HG03558 (cell line): ENCODE measurements around the gene ASB18.

Experiments used
- ATAC-seq: cut with Tn5 transposase; IDR thresholded peaks from one replicate; pipeline ENCODE4 v1.9.1; 2021; ENCODE audit warnings: moderate number of reproducible peaks; ENCODE audit not compliant: unreplicated experiment; ENCODE audit errors: extremely low read depth

ASB18 gene

DNA sequence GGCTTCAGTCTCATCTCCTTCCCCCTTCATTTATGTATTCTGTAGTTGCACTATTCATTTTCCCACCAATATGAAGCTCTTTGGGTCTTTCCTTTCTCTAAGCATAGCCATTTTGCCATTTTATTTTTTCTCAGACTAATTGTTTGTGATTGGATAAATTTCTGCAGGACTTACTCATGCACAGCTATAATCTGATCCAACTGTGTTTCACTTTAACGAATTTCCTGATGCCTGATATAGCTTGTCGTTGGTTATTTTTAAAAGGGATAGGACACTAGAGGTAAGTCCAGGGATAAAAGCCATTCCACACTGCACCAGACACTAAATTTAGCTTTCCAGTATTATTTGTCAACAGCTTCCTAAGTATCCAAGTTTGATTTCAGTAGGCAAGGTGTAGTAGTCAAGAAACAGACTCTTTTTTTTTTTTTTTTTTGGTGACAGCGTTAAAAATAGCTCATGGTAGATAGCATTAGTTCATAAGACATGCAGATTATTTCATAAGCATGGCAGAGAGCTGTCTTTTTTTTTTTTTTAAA lies 17.4 kb downstream of the ASB18 start:
- ATAC-seq = no peak

DNA sequence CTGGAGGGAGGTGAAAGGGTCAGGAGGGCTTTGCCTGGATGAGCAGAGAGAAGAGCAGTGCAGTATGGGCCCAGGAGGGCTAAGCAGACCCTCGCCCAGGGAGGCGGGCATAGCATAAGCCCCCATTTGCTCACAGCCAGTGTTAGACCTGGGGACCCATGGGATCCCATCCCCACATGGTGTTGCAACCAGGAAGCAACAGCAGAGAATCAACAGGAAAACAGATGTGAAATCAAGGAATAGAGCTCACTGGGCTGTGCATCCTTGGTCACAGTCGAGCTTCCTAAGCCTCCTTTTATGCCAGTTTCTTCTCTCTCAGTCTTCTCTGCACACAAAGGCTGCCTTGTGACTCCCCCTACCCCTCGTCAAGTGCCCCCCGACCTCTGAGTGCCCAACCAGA lies 19.9 kb downstream of the ASB18 start:
- no peak for ATAC-seq

DNA sequence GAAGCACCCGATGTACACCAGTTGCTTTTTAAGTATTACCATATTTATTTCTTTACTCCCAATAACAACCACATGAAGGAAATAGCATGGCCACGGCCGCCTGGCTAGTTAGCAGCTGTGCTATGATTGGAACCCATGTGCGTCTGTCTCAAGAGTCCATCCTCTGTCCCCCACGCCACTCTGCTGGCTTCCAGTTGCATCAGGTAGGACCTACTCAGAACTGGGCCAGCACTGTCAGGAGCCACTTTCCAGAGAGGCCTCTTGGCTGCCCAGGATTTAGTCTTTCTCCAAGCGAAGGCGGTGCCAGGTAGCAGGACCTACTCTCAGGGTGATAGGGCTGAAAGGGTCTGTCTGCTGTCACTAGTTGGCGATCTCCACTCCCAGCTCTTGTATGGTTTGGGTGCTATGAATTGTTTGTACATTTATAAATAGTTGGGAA lies 22.1 kb downstream of the ASB18 start:
- no peak for ATAC-seq

DNA sequence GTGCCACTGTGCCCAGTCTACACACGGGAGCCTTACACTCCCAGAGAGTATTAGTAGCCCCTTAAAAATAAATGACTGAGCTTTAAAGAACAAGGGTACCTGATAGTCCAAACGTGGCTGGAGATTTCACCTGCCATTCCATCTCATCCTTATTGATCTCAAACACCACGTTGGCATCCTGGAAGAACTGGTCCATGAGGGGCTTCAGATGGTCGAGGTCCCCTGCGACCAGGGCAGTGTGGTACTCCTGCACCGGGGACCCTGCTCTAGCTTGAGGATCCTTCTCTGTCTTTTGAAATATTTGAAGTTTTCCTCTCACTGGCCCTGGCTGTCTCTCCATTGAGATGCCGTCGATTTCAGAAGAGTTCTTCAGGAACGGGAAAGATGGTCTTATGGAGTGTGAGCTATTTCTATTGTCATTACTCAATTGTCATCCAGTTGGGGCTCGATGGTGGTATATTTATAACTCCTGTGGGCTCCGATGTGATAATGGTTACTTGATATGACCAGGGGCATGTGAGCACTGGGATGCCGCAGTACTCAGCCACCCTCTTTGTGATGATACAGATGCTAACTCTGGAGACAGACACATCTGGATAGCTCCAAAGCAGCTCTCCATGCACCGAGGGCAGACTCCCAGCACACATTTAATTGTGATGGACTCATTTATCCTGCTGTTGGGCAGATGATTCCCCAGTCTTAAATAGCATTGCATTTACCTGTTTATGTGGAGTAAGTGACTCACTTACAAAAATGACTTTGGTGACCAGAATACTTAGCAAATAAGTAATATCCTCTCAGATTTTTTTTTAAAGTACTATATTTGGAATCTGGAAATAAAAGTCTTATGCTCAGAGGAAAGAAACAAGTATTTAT lies 22.8 kb downstream of the ASB18 start:
- ATAC-seq = no peak

- no peak for ATAC-seq
These were observed 23.8 kb downstream of the ASB18 start for GRCh38 chr2:236240228-236240990.

DNA sequence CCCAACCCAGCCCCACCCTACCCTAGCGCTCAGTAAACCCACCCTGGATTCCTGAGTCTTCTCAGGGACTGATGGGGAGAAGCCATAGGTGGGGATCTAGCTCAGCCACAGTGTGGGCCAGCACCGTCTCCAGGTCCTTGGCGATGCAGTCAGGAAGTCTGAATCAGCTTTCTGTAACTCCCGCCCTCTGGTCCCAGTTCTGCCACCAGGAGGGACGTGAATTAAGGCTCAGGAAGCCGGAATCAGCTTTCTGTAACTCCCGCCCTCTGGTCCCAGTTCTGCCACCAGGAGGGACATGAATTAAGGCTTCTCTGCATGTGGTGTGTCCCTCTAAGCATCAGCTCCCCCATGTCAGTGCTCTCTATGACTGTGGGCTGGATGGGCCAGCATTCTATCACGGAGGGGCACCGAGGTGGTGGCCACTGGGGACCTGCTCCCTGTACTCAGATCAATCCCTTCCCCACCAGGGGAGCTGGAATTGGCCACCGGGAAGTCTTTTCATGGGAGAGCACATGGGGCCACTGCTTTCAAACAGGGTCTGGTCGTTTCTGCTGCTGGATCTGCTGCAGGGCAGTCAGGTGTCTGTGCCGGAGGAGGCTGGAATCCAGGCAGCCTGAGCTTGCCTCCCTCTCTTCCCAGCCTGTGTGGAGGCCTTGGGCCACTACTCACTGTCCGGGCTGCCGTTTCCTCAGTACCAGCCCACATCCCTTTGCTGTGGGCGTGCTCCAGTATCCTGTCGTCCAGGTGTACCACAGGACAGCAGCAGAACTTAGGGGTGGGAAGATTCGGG lies 24.7 kb downstream of the ASB18 start:
- no peak for ATAC-seq

DNA sequence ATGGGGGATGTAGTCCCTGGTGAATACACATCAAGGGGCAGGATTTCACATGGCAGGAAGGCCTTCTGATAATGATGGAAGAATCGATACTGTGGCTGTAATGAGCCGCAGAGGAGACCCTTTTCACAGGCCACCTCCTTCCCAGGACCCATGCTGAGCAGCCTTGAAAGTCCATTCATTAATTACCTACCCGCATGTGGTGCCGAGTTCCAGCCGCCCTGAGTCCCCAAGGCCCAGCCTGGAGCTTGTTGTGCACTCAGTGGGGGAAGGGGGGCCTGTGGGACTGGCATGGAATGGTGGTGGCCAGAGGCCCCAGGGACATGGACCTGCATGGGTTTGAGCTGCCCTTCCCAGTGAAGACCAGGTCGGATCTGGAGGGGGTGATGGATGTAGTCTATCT lies 25.5 kb downstream of the ASB18 start:
- no peak for ATAC-seq

- no peak for ATAC-seq
These were observed 26.6 kb downstream of the ASB18 start for GRCh38 chr2:236237468-236238190.

DNA sequence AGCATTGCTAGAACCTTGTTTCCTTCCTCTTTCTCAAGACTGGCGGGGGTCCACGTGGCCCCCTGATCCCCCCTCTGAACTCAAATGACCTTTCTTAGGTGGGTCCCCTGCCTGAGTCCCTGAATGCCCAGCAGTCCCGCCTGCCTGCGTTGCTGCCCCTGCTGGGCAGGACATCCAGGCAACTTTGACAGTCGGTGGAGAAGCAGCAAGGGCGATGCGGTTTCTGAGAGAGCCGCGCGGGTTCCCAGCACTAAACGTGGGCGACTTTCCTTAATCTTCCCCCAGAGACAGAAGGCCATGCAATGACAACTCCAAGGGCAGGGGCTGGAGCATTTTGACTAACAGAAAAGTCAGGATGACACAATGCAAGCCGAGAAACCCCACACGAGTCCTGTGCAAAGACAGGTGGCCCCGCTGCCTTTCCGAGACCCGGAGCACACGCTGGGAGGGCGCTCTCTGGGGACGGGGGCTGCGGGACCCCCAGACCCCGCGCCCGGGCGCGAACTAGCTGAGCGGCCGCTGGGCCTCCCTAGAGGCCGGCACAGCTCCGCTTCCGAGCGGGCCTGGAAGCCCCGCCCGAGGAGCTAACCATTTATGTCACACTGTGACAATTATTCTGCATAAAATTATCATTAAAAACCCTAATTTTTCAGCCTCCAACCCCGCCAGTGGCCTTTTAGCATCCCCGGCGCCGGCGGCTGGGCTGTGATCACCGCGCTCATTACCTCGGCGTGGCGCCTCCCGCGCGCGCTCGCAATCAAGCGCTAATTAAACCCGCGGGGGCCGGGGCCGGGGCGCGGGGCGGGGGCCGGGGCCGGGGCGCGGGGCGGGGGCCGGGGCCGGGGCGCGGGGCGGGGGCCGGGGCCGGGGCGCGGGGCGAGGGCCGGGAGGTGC lies 27.4 kb downstream of the ASB18 start:
- ATAC-seq = no peak

- no peak for ATAC-seq
These were observed 35.0 kb downstream of the ASB18 start for GRCh38 chr2:236229186-236229585.

DNA sequence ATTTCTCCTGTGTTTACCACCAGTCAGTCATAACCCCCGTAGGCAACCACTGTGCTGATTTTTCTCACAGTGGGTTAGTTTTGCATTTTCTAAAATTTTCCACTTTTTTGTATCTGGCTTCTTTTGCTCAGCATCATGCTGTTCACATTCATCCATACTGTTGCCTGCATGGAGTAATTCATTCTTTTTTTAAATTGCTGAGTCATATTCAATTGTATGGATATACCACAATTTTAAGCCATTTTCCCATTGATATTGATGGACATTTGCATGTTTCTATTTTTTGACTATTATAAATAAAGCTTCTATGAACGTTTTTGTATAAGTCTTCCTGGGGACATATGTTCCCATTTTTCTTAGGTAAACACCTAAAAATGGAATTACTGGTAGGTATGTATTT lies 40.5 kb downstream of the ASB18 start:
- no peak for ATAC-seq

GRCh38 chr2:236221798-236222197 lies 42.4 kb downstream of the ASB18 start:
- no peak for ATAC-seq

GRCh38 chr2:236219411-236219810 lies 44.8 kb downstream of the ASB18 start:
- ATAC-seq = no peak

DNA sequence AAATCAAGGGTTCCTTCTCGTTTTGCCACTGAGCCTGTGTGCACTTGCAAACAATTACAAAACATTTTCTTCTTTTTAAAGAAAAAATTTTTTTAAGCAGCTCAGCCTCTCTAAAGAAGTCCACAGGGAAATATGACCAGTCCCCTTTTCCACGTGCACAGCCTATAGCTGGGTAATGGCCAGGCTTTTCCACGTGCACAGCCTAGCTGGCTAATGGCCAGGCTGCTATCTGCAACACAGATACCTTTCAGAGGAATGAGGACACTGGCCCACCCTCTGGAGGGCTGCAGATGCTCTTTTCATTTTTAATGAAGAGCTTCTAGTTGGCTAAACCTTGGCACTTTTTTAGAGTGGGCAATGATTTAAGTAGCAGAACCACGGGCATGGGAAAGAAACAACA lies 46.3 kb downstream of the ASB18 start:
- no peak for ATAC-seq

GRCh38 chr2:236216711-236217110 lies 47.5 kb downstream of the ASB18 start:
- ATAC-seq = no peak

- no peak for ATAC-seq
These were observed 48.4 kb downstream of the ASB18 start for GRCh38 chr2:236215761-236216333.

- ATAC-seq = no peak
These were observed 49.0 kb downstream of the ASB18 start for GRCh38 chr2:236215196-236215595.

DNA sequence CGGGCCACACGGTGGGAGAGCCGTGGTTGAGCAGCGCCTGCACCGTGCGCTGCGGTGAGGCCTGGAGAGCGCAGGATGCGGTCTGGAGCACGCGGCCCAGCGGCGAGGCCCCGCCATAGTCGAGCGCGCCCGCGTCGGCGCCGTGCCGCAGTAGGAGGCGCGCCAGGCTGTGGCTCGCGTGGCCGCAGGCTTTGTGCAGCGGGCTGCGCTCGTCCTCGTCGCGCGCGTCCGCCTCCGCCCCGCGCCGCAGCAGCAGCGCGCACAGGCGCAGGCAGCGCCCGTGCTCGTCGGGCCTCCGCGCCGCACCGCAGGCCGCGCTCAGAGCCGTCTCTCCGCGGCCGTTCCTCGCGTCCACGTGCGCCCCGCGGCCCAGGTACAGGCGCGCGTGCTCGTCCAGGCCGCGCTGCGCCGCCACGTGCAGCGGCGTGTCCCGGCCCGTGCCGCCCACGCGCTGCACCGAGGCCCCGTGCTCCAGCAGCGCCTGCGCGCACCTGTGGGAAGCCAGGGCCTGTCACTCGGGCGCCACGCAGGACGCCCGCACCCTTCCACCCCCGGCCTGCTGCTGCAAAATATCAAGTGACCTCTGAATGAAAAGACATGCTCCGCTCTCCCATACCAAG lies 49.7 kb downstream of the ASB18 start:
- no peak for ATAC-seq
